Muscle layer of duodenum (tissue), 2 donors: ENCODE data around the gene GRIK2.

ENCODE experiments used
- H3K27ac ChIP-seq: one replicate; pipeline ENCODE4 v1.7.0; 2013; ENCODE audit warnings: mild to moderate bottlenecking, low read length
- H3K27me3 ChIP-seq: one replicate; pipeline ENCODE4 v1.7.0; 2013; ENCODE audit warnings: low read depth, mild to moderate bottlenecking, control low read depth, low read length
- H3K36me3 ChIP-seq, 2 donors: one replicate each; pipeline ENCODE4 v1.7.0; 2013; ENCODE audit warnings: low read length in 2 of 2, control low read depth in 1 of 2, mild to moderate bottlenecking in 1 of 2; ENCODE audit not compliant: insufficient read depth in 2 of 2, control insufficient read depth in 1 of 2
- H3K4me1 ChIP-seq, 2 donors: one replicate each; pipeline ENCODE4 v1.7.0; 2013; ENCODE audit warnings: low read length in 2 of 2, mild to moderate bottlenecking in 2 of 2, control low read depth in 1 of 2, moderate library complexity in 1 of 2; ENCODE audit not compliant: insufficient read depth in 2 of 2, control insufficient read depth in 1 of 2
- H3K4me3 ChIP-seq, 2 donors: one replicate each; pipeline ENCODE4 v1.7.0; 2013; ENCODE audit warnings: low read length in 2 of 2, low read depth in 1 of 2, mild to moderate bottlenecking in 1 of 2
- H3K9me3 ChIP-seq, 2 donors: one replicate each; pipeline ENCODE4 v1.7.0; 2013; ENCODE audit warnings: low read length in 2 of 2, control low read depth in 1 of 2, mild to moderate bottlenecking in 1 of 2; ENCODE audit not compliant: control insufficient read depth in 1 of 2
- donor health status: healthy.

The GRIK2 gene

GRCh38 chr6:101755931-101756330 lies 362.4 kb downstream of the GRIK2 start:
- Histone ChIP-seq H3K27me3 (no peaks in the 10 kb centered on the region), H3K9me3 (no peaks in the 10 kb centered on the region), H3K4me3 (no peak overlapping the region), H3K36me3 (no peaks in the 10 kb centered on the region), H3K27ac (no peak overlapping the region), H3K4me1 (no peaks in the 10 kb centered on the region)

GRCh38 chr6:101758368-101758767 lies 364.9 kb downstream of the GRIK2 start:
- no peak overlapping the region for H3K27ac ChIP-seq
- no peaks in the 10 kb centered on the region for H3K27me3 ChIP-seq
- H3K36me3 ChIP-seq, result no peaks in the 10 kb centered on the region
- H3K9me3 ChIP-seq, result no peaks in the 10 kb centered on the region
- no peak overlapping the region for H3K4me3 ChIP-seq
- H3K4me1 ChIP-seq, result no peaks in the 10 kb centered on the region

GRCh38 chr6:101760843-101761621 lies 367.5 kb downstream of the GRIK2 start:
- Histone ChIP-seq H3K4me1 (no peaks in the 10 kb centered on the region), H3K36me3 (no peaks in the 10 kb centered on the region), H3K4me3 (no peak overlapping the region), H3K27ac (no peak overlapping the region), H3K9me3 (no peaks in the 10 kb centered on the region), H3K27me3 (no peaks in the 10 kb centered on the region)

GRCh38 chr6:101762851-101763250 lies 369.3 kb downstream of the GRIK2 start:
- no peaks in the 10 kb centered on the region for H3K4me1 ChIP-seq
- H3K27me3 ChIP-seq, result no peaks in the 10 kb centered on the region
- no peaks in the 10 kb centered on the region for H3K9me3 ChIP-seq
- no peak overlapping the region for H3K27ac ChIP-seq
- no peak overlapping the region for H3K4me3 ChIP-seq
- H3K36me3 ChIP-seq, result no peaks in the 10 kb centered on the region

- H3K9me3 ChIP-seq, result no peaks in the 10 kb centered on the region
- H3K36me3 ChIP-seq, result no peaks in the 10 kb centered on the region
- no peaks in the 10 kb centered on the region for H3K4me1 ChIP-seq
- no peak overlapping the region for H3K27ac ChIP-seq
- no peak overlapping the region for H3K4me3 ChIP-seq
- no peaks in the 10 kb centered on the region for H3K27me3 ChIP-seq
Measured at GRCh38 chr6:101765281-101765680, 371.8 kb downstream of the GRIK2 start.

GRCh38 chr6:101770116-101770515 lies 376.6 kb downstream of the GRIK2 start:
- no peak overlapping the region for H3K4me3 ChIP-seq

GRCh38 chr6:101776919-101777350 lies 383.4 kb downstream of the GRIK2 start:
- Histone ChIP-seq H3K36me3 (no peaks in the 10 kb centered on the region), H3K9me3 (no peaks in the 10 kb centered on the region), H3K27ac (no peak overlapping the region), H3K27me3 (no peaks in the 10 kb centered on the region), H3K4me3 (no peak overlapping the region), H3K4me1 (no peaks in the 10 kb centered on the region)

More at GRCh38 chr6:101770116-101770515, 376.6 kb downstream of the GRIK2 start:
- H3K4me1 ChIP-seq, result no peaks in the 10 kb centered on the region
- H3K27ac ChIP-seq, result no peak overlapping the region
- H3K27me3 ChIP-seq, result no peaks in the 10 kb centered on the region
- H3K36me3 ChIP-seq, result no peaks in the 10 kb centered on the region
- H3K9me3 ChIP-seq, result no peaks in the 10 kb centered on the region

GRCh38 chr6:101777646-101778045 lies 384.1 kb downstream of the GRIK2 start:
- no peak overlapping the region for H3K27ac ChIP-seq
- H3K4me3 ChIP-seq, result no peak overlapping the region
- H3K9me3 ChIP-seq, result no peaks in the 10 kb centered on the region
- no peaks in the 10 kb centered on the region for H3K27me3 ChIP-seq
- H3K4me1 ChIP-seq, result no peaks in the 10 kb centered on the region
- no peaks in the 10 kb centered on the region for H3K36me3 ChIP-seq

GRCh38 chr6:101779051-101779844 lies 385.7 kb downstream of the GRIK2 start:
- no peaks in the 10 kb centered on the region for H3K36me3 ChIP-seq
- H3K27me3 ChIP-seq, result no peaks in the 10 kb centered on the region
- H3K9me3 ChIP-seq, result peaks cover 0 to 3% of the 10 kb centered on the region in 2 donors
- H3K4me3 ChIP-seq, result no peak overlapping the region
- H3K4me1 ChIP-seq, result no peaks in the 10 kb centered on the region
- H3K27ac ChIP-seq, result no peak overlapping the region

GRCh38 chr6:101783287-101783686 lies 389.8 kb downstream of the GRIK2 start:
- Histone ChIP-seq H3K27me3 (no peaks in the 10 kb centered on the region), H3K27ac (no peak overlapping the region), H3K36me3 (no peaks in the 10 kb centered on the region), H3K4me1 (no peaks in the 10 kb centered on the region), H3K9me3 (peaks cover 0 to 10% of the 10 kb centered on the region in 2 donors), H3K4me3 (no peak overlapping the region)

GRCh38 chr6:101784094-101784493 lies 390.6 kb downstream of the GRIK2 start:
- no peak overlapping the region for H3K27ac ChIP-seq
- H3K4me3 ChIP-seq, result no peak overlapping the region

More at GRCh38 chr6:101784094-101784493, 390.6 kb downstream of the GRIK2 start:
- Histone ChIP-seq H3K36me3 (no peaks in the 10 kb centered on the region), H3K9me3 (peaks cover 0 to 10% of the 10 kb centered on the region in 2 donors), H3K27me3 (no peaks in the 10 kb centered on the region), H3K4me1 (no peaks in the 10 kb centered on the region)
